Activated effector memory CD4-positive, alpha-beta T cell treated with anti-CD3 and anti-CD28 coated beads, Interleukin-2, amount 50 U/mL, for 16 hours (primary cell): ENCODE data around the gene CDC42EP3.

ENCODE experiments used
- DNase-seq: peaks from one replicate; pipeline ENCODE4 v3.0.0-alpha.2; 2020

The CDC42EP3 gene

GRCh38 chr2:37683241-37683640 is 11.8 kb upstream of the CDC42EP3 start:
- DNase-seq = no peak

GRCh38 chr2:37682473-37682872 is 11.0 kb upstream of the CDC42EP3 start:
- DNase-seq = no peak

DNA sequence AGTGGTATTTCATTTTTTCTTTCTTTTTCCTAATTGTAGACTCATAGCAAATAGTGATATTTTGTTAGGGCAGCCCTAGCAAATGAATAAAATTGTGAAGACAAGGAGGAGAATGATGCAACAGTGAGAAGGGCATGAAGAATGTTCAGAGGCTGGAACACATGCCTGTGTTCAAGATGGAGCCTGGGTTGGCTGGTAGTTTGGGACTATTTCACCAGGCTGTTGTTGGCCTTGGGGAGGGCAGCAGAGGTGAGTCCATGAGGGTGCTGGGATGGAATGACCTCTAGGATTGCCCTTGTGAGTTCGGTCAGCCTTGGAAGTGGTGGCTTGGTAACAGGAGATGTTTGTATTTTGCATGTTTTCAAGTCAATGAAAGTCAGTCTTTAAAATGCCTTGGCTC is 10.1 kb upstream of the CDC42EP3 start:
- DNase-seq = no peak

- DNase-seq = no peak
Measured at GRCh38 chr2:37679072-37679695, 7.7 kb upstream of the CDC42EP3 start.

DNA sequence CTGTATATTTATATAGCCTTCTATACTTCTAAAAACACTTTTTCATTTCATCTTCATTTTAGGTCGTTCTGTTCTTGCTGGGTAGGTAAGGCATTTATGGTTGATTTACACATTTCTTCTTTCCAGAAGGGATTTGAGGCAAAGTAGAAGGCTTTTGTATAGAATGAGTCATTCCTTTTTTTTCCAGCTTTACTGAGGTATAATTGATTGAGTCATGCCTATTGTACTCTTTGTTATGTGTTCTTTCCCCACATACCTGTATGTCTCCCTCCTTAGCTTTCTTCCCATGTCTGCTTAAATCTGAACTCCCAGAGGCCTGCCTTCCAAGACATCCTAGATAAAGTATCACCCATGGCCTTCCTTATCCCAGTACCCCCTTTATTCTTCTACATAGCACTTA is 4.8 kb upstream of the CDC42EP3 start:
- DNase-seq = no peak

GRCh38 chr2:37674946-37675345 is 3.5 kb upstream of the CDC42EP3 start:
- DNase-seq = no peak

- DNase-seq = no peak
Measured at GRCh38 chr2:37672870-37673184, 1.4 kb upstream of the CDC42EP3 start.

- DNase-seq = peak; percentile 88
Measured at GRCh38 chr2:37672104-37672869, 845 bp upstream of the CDC42EP3 start.

DNA sequence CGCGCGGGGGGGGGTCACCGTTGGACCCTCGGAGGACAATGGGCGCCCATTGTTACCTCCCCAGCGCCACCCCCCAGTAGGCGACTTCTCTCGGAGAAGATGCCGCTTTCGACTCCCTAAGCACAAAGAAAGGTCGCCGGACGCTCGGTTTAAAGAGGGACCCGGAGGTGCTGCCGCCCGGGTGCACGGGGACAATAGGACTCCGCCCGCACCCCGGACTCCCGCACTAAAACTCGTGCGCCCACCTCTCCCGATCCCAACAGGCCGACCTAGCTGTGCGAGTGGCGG is 318 bp upstream of the CDC42EP3 start:
- no peak for DNase-seq

- DNase-seq = no peak
Measured at GRCh38 chr2:37670378-37671008, 949 bp downstream of the CDC42EP3 start.

GRCh38 chr2:37669446-37669845 is 2.0 kb downstream of the CDC42EP3 start:
- no peak for DNase-seq

GRCh38 chr2:37667704-37668103 is 3.7 kb downstream of the CDC42EP3 start:
- DNase-seq = no peak

GRCh38 chr2:37666772-37667171 is 4.7 kb downstream of the CDC42EP3 start:
- no peak for DNase-seq

- DNase-seq = no peak
Measured at GRCh38 chr2:37665604-37666362, 5.7 kb downstream of the CDC42EP3 start.

DNA sequence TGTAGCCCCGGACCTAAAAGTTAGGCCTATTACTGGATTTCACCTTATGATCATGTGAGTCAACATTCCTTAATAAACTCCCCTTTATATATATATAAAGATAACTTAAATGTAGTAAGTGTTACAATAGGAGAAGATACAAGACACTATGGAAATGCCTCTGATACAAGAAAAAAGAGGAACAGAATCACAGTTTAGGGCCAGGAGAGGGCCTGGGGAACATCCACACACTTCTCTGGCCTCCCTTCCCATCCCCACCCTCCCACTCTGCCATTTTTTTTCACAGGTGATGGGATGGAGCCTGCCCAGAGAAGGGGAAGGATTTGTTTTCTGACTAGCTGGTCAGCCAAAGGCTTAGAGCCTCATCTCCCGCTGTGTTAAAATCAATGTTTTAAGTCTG is 6.4 kb downstream of the CDC42EP3 start:
- no peak for DNase-seq

GRCh38 chr2:37664231-37664643 is 7.2 kb downstream of the CDC42EP3 start:
- DNase-seq = no peak

DNA sequence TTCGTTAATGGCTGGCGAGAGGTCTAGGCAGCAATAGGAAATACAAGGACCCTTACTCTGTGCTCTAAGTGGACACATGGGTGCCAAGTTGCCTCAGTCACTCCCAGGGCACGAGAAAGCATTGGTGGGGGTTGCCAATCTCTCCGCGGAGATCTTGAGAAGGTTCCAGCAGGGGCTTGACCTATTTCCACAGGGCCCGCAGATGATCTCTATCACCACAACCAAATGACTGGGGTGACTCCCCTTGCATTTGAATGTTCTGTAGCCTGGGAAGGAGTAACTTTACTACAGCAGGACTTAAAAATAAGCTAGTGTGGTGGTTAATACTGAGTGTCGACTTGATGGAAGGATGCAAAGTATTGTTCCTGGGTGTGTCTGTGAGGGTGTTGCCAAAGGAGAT is 8.1 kb downstream of the CDC42EP3 start:
- no peak for DNase-seq

GRCh38 chr2:37659723-37660122 is 11.7 kb downstream of the CDC42EP3 start:
- no peak for DNase-seq

DNA sequence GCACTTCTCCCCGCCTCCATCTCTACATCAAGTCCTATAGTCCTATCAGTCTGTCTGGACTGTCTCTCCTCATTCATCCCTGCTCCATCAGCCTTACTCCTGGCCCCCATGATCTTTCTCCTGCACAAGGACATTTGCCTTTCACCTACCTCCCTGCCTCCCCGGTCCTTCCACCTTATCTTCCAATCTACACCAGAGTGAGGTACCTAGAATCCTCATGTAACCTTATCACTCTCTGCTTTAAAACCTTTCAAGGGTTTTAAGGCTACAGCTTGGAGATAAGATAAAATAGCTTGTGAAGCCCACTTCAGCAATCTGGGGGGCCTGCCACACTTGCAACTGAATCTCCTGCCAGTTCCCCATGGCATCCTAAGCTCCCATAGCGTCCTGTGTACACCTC is 12.8 kb downstream of the CDC42EP3 start:
- DNase-seq = no peak

DNA sequence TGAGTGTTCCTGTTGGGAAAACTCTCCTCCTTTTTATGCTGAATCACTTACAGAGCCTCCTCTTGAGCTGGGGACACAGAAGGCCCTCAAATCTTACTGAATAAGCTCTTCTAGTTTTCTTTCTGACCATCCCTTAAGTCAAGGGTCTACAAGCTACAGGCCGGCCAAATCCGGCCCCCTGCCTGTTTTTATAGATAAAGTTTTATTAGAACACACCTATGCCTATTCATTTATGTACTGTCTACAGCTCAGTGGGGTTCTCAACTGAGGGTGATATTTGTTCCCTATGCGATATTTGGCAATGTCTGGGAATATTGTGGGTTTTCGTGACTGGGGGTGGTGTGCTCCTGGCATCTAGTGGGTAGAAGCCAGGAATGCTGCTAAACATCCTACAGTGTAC is 14.0 kb downstream of the CDC42EP3 start:
- DNase-seq = no peak

GRCh38 chr2:37656512-37657423 is 14.7 kb downstream of the CDC42EP3 start:
- DNase-seq = no peak

GRCh38 chr2:37654932-37655841 is 16.3 kb downstream of the CDC42EP3 start:
- no peak for DNase-seq
